NB4 (cell line): ENCODE results near the gene KRTAP10-7.
"Not testable (repeated sequence)": the region's sequence is repeated elsewhere in the genome, so short reads cannot be mapped to it uniquely, and the experiment has no call there.

Experiments
- MYC ChIP-seq: IDR thresholded peaks from 2 replicates; pipeline ENCODE4 v1.6.1; 2011; ENCODE audit warnings: low read depth, low read length
- POLR2A ChIP-seq: IDR thresholded peaks from 2 replicates; pipeline ENCODE4 v1.6.1; 2011; ENCODE audit warnings: mild to moderate bottlenecking; ENCODE audit not compliant: insufficient read length; ENCODE audit errors: extremely low read depth
- TF ChIP-seq, protein P1 (sequence below): IDR thresholded peaks from one replicate; pipeline ENCODE4 v1.5.1; 2012; ENCODE audit warnings: low read depth, low read length
- TF ChIP-seq, protein P2 (sequence below): IDR thresholded peaks from 2 replicates; pipeline ENCODE4 v1.6.1; 2011; ENCODE audit warnings: low read depth, low read length

DNA sequence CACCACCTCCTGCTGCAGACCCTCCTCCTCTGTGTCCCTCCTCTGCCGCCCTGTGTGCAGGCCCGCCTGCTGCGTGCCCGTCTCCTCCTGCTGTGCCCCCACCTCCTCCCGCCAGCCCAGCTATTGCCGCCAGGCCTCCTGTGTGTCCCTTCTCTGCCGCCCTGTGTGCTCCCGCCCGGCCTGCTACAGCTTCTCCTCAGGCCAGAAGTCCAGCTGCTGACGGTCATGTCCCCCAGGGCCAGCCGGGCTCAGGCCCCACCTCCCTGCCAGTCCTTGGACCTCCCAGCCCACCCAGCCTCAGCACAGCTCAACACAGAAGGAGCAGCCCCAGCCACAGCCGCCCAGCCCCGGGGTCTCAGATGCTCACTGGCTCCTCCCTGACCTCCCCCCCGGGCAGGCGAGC, 27.4 kb downstream of the KRTAP10-7 start:
- TF ChIP-seq, protein P1, sequence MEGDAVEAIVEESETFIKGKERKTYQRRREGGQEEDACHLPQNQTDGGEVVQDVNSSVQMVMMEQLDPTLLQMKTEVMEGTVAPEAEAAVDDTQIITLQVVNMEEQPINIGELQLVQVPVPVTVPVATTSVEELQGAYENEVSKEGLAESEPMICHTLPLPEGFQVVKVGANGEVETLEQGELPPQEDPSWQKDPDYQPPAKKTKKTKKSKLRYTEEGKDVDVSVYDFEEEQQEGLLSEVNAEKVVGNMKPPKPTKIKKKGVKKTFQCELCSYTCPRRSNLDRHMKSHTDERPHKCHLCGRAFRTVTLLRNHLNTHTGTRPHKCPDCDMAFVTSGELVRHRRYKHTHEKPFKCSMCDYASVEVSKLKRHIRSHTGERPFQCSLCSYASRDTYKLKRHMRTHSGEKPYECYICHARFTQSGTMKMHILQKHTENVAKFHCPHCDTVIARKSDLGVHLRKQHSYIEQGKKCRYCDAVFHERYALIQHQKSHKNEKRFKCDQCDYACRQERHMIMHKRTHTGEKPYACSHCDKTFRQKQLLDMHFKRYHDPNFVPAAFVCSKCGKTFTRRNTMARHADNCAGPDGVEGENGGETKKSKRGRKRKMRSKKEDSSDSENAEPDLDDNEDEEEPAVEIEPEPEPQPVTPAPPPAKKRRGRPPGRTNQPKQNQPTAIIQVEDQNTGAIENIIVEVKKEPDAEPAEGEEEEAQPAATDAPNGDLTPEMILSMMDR: not testable (repeated sequence)
- TF ChIP-seq MYC, POLR2A: not testable (repeated sequence)
- TF ChIP-seq, protein P2, sequence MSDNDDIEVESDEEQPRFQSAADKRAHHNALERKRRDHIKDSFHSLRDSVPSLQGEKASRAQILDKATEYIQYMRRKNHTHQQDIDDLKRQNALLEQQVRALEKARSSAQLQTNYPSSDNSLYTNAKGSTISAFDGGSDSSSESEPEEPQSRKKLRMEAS: not testable (repeated sequence)
